ENCODE data around the gene IRF7.

Gene IRF7

DNA sequence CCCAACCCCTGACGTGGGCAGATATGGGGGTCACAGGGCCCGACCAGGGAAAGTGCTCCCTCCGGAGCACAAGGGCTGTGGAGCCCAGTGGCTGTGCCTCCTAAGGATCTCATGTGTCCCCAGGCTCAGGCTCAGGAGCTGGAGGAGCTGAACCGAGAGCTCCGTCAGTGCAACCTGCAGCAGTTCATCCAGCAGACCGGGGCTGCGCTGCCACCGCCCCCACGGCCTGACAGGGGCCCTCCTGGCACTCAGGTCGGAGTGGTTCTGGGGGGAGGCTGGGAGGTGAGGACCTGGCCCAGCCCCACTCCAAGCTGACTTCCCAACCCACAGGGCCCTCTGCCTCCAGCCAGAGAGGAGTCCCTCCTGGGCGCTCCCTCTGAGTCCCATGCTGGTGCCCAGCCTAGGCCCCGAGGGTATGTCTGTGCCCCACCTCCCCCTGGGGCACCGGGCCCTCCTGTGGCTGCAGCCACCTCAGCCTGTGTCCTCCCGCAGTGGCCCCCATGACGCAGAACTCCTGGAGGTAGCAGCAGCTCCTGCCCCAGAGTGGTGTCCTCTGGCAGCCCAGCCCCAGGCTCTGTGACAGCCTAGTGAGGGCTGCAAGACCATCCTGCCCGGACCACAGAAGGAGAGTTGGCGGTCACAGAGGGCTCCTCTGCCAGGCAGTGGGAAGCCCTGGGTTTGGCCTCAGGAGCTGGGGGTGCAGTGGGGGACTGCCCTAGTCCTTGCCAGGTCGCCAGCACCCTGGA lies 52.5 kb downstream of the IRF7 start:
- DNase-seq = no peak

Measured in Kasumi-1 (cell line).